GM20000 (cell line): ENCODE results near the gene CUL2.
"Not testable (repeated sequence)": the region's sequence is repeated elsewhere in the genome, so short reads cannot be mapped to it uniquely, and the experiment has no call there.

ENCODE experiments used
- DNase-seq: peaks from one replicate; pipeline ENCODE4 v3.0.0; 2012; ENCODE audit warnings: low spot score
- TF ChIP-seq, protein P1 (sequence below): IDR thresholded peaks from 2 replicates; pipeline ENCODE4 v1.5.1; 2012; ENCODE audit warnings: mild to moderate bottlenecking, control low read depth; ENCODE audit errors: extremely low read depth, missing control alignments

Gene CUL2

DNA sequence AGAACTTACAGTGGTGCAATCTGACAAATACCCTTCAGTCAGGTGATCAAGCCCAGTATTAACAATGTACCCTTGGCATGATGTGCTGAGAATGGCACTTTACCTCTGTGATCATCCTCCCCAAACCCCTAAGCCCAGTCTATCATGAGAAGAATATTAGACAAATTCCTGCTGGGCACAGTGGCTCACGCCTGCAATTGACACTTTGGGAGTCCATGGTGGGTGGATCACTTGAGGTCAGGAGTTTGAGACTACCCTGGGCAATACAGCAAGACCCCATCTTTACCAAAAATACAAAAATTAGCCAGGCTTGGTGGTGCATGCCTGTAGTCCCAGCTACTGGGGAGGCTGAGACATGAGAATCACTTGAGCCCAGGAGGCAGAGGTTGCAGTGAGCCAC, 7.4 kb upstream of the CUL2 start:
- no peak for DNase-seq
- TF ChIP-seq, protein P1, sequence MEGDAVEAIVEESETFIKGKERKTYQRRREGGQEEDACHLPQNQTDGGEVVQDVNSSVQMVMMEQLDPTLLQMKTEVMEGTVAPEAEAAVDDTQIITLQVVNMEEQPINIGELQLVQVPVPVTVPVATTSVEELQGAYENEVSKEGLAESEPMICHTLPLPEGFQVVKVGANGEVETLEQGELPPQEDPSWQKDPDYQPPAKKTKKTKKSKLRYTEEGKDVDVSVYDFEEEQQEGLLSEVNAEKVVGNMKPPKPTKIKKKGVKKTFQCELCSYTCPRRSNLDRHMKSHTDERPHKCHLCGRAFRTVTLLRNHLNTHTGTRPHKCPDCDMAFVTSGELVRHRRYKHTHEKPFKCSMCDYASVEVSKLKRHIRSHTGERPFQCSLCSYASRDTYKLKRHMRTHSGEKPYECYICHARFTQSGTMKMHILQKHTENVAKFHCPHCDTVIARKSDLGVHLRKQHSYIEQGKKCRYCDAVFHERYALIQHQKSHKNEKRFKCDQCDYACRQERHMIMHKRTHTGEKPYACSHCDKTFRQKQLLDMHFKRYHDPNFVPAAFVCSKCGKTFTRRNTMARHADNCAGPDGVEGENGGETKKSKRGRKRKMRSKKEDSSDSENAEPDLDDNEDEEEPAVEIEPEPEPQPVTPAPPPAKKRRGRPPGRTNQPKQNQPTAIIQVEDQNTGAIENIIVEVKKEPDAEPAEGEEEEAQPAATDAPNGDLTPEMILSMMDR: no peak

DNA sequence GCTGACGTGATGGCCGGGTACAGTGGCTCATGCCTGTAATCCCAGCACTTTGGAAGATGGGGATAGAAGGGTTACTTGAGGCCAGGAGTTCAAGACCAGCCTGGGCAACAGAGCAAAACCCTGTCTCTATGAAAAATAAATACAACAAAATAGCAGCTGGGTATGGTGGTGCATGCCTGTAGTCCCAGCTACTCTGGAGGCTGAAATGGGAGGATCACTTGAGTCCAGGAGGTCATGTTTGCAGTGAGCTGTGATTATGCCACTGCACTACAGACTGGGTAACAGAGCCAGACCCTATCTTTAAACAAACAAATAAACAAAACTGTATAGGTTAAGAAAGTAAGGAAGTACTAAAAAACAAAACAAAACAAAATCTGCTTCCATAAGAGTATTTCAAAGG, 6.2 kb upstream of the CUL2 start:
- no peak for DNase-seq
- TF ChIP-seq, protein P1: no peak

DNA sequence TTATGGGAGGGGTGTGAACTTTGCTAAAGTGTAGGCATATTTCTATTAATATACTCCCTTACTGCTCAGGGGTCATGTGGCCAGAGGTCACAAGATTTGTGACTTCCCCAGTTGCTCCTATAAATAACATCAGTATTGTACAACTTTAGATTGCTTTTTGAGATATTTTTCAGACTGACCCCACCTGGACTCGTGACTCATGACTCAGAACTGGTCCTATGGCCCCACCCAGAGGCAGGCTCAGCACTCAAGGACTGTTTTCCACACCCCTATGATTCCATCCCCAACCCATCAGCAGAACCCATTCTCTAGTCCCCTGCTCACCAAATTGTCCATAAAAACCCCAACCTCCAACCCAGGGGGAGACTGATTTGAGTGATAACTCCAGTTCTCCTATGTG, 2.7 kb upstream of the CUL2 start:
- TF ChIP-seq, protein P1: no peak
- no peak for DNase-seq

DNA sequence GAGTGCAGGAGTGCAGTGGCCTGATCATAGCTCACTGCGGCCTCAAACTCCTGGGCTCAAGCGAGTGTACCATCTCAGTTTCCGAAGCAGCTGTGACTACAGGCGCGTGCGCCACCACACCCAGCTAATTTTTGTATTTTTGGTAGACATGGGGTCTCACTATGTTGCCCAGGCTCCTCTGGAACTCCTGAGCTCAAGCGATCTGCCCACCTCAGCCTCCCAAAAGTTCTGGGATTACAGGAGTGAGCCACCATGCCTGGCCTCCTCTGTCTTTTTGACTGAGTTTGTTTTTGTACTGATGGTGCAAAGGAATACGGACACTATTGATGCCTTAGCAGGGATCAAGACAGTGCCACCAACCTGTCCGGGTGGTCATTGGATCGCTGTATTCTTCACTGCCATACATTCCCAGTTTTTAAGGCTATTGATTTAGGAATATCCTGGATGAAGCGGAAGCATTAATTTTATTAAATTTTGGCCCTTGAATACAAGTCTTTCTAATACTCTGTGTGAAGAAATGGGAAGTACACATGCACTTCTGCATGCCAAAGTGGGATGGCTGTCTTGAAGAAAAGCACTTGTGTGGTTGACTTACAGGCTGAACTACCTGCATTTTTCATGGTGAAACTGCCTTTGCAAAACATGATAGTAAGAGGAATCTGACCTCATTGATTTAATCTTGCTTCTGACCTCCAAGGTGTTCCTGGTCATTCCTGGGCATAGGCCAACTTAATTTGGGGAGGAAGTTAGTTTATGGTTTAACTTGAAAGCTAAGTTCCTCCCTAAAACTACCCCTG, 2.1 kb upstream of the CUL2 start:
- DNase-seq: no peak

DNA sequence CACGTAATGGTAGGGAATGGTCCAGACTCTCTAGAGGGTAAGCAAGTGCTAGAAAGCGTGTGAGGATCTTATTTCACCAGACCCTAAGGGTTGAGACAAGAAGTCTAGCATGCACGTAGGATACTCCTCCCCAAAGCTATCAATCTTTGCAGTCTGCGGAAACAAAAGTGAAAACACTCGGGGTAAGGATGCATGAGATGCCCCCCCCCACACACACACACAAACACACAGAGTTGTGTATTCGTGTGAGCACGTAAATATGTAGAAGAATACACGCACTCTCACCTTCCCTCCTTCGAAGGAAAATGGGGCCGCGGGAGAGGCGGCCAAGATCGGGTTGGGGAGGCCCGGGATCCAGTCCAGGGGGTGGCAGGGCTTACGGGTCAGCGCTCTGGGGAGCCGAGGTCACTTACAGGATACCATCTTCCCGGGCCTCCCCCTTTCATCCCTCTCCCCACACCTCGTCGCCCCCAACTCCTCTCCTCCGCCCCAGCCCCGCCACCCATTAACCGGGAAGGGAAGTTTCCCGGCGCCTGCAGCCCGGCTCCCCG, 455 bp downstream of the CUL2 start:
- TF ChIP-seq, protein P1: no peak
- DNase-seq: peak; percentile 61

More for the DNA sequence above, 2.1 kb upstream of the CUL2 start:
- TF ChIP-seq, protein P1: no peak

DNA sequence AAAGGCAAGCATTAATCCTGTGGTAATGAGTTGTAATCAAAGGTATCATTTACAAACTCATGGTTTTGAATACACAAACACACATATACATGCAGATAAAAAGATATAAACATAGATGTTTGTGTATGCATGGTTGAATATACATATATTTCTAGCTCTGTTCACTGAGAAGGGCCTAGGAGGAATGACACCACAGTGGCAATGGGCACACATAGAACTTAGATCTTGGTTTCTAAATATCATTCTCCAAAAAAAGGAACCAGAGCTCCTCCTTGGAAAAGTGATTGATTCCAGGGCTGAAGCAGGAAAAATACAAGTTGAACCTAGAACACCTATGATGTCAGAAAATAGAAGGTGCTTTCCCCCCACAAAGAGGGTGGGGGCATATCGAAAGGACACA, 6.9 kb downstream of the CUL2 start:
- TF ChIP-seq, protein P1: no peak
- no peak for DNase-seq

DNA sequence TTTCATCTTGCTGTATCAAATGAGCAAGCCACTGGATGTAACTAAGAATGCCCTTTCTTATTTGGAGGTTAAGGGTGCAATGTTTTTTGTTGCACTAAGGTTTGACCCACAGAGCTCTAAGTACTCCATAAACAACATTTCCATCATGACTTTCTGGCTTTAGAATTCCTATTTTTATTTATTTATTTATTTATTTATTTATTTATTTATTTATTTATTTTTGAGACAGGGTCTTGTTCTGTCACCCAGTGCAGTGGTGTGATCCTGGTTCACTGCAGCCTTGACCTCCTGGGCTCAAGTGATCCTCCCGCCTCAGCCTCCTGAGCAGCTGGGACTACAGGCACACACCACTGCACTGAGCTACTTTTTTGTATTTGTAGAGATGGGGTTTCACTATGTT, 9.9 kb downstream of the CUL2 start:
- DNase-seq: not testable (repeated sequence)

DNA sequence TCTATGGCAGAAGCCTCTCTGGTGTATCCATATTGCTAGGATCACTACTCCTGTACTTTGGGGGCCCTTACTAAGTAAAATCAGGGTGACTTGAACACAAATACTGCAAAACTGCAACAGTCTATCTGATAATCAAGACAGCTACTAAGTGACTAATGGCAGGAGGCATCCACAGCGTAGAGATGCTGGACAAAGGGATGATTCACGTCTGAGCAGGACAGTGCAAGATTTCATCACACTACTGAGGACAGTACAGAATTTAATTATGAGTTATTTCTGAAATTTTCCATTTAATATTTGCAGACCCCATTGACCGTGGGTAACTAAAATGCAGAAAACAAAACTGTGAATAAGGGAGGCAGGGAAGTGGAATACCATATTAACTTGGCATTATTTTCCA, 10.4 kb downstream of the CUL2 start:
- DNase-seq: no peak
- TF ChIP-seq, protein P1: no peak
